Measurements from ENCODE around the gene OR51S1. TPM values are rescaled to one million over a fixed set of nuclear protein-coding genes. Genes with fewer than 3 reads are reported as not detected.

The OR51S1 gene
- total RNA-seq (not detected), polyA plus RNA-seq (not detected)
- long read RNA-seq, donor 1, result 0 reads
- long read RNA-seq, donor 2, result 0 reads

GRCh38 chr11:4848908-4849532, at the start of gene OR51S1:
TSS of gene OR51S1 (minus strand) at chr11:4849208. CDS start at chr11:4849208, 0 bp downstream.
- H3K4me3 ChIP-seq, result no peak within 1 kb of the TSS
- DNase-seq (no peak), ATAC-seq (no peak)
- no peaks in the 10 kb centered on the region for H3K9me3 ChIP-seq
- H3K4me1 ChIP-seq, result no peaks in the 10 kb centered on the region
- H3K27ac ChIP-seq, result no peak within 1 kb of the TSS
- intact Hi-C loops (cut with DNase I), result no loop called here
- no peak for TF ChIP-seq CTCF (IDR thresholded peaks at IDR 0.05)
- 68 to 73% (median 71%) methylated on average over 9 of the region's 9 CpGs for WGBS, 3 donors
- no peaks in the 10 kb centered on the region for H3K36me3 ChIP-seq (ENCODE audit: insufficient read depth in 1 of 2, low read depth in 1 of 2)
- no peaks in the 10 kb centered on the region for H3K27me3 ChIP-seq (ENCODE audit: insufficient read depth in 3 of 3, low read length in 2 of 3)

- DNase-seq (no peak), ATAC-seq (no peak)
- no peak overlapping the region for H3K4me3 ChIP-seq
- H3K4me1 ChIP-seq, result no peaks in the 10 kb centered on the region
- H3K36me3 ChIP-seq (ENCODE audit: insufficient read depth in 1 of 2, low read depth in 1 of 2), result no peaks in the 10 kb centered on the region
- intact Hi-C loops (cut with DNase I), result no loop called here
- H3K9me3 ChIP-seq, result no peaks in the 10 kb centered on the region
- H3K27me3 ChIP-seq (ENCODE audit: insufficient read depth in 3 of 3, low read length in 2 of 3), result no peaks in the 10 kb centered on the region
- TF ChIP-seq CTCF (IDR thresholded peaks at IDR 0.05), result no peak
- H3K27ac ChIP-seq, result no peak overlapping the region
- WGBS, 3 donors, result 83 to 94% (median 91%) methylated on average over 1 of the region's 1 CpG
Observed at GRCh38 chr11:4891996-4892640, 43.1 kb upstream of the OR51S1 start.

- Histone ChIP-seq H3K27ac (no peak overlapping the region), H3K36me3 (ENCODE audit: insufficient read depth in 1 of 2, low read depth in 1 of 2) (no peaks in the 10 kb centered on the region), H3K4me3 (no peak overlapping the region), H3K4me1 (no peaks in the 10 kb centered on the region), H3K9me3 (no peaks in the 10 kb centered on the region), H3K27me3 (ENCODE audit: insufficient read depth in 3 of 3, low read length in 2 of 3) (no peaks in the 10 kb centered on the region)
- 88 to 90% (median 89%) methylated on average over 2 of the region's 2 CpGs for WGBS, 3 donors
- intact Hi-C loops (cut with DNase I), result no loop called here
- DNase-seq, result no peak
- no peak for ATAC-seq
- no peak for TF ChIP-seq CTCF (IDR thresholded peaks at IDR 0.05)
Observed at GRCh38 chr11:4890279-4890678, 41.3 kb upstream of the OR51S1 start.

- 0% methylated on average over 1 of the region's 1 CpG for WGBS, 3 donors
- Histone ChIP-seq H3K27ac (no peak overlapping the region), H3K36me3 (ENCODE audit: insufficient read depth in 1 of 2, low read depth in 1 of 2) (no peaks in the 10 kb centered on the region), H3K4me3 (no peak overlapping the region), H3K27me3 (ENCODE audit: insufficient read depth in 3 of 3, low read length in 2 of 3) (no peaks in the 10 kb centered on the region), H3K9me3 (no peaks in the 10 kb centered on the region), H3K4me1 (no peaks in the 10 kb centered on the region)
- no peak for TF ChIP-seq CTCF (IDR thresholded peaks at IDR 0.05)
- DNase-seq (no peak), ATAC-seq (no peak)
- intact Hi-C loops (cut with DNase I), result no loop called here
Observed at GRCh38 chr11:4887591-4887990, 38.6 kb upstream of the OR51S1 start.
